Effector CD4-positive, alpha-beta T cell (primary cell): ENCODE data around the gene DOK3.

Experiments used
- DNase-seq: peaks from one replicate; pipeline ENCODE4 v3.0.0-alpha.2; 2020
- total RNA-seq: gene quantifications from one replicate; lab custom pipeline; 2026; lab: John Stamatoyannopoulos, UW

The DOK3 gene, protein sequence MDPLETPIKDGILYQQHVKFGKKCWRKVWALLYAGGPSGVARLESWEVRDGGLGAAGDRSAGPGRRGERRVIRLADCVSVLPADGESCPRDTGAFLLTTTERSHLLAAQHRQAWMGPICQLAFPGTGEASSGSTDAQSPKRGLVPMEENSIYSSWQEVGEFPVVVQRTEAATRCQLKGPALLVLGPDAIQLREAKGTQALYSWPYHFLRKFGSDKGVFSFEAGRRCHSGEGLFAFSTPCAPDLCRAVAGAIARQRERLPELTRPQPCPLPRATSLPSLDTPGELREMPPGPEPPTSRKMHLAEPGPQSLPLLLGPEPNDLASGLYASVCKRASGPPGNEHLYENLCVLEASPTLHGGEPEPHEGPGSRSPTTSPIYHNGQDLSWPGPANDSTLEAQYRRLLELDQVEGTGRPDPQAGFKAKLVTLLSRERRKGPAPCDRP
- 0.56 reads per million for total RNA-seq

DNA sequence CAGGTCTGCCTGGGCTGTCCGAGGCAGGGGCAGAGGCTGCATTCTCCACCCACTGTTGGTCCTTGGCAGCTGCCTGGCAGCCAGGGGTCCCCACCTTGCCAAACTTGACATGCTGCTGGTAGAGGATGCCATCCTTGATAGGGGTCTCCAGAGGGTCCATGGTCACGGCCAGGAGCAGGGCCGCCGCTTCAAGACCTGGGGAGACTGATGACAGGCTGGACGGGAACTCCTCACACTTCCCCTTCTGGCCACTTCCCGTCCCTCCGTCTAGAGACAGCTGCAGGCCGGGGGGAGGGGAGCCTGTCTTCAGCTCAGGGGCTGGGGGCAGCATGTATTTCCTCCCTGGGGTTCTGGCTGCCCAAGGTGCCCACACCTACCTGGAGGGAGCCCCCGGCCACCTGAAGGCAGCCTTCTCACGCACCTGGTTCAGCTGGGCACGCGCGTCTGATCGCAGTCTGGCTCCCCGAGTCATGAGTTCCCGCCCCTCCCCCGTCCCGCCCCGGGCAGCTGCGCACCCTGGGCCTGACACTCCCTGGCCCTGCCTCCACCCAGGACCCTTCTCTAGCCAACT lies at the start of gene DOK3:
Gene DOK3, minus strand, starts transcription at position 446 of the 571 bp plus-strand sequence. Its CDS starts 286 bp downstream, at position 160.
- no peak for DNase-seq

GRCh38 chr5:177557796-177558195 lies 48.2 kb upstream of the DOK3 start:
- DNase-seq: no peak

- no peak for DNase-seq
Measured at GRCh38 chr5:177557041-177557647, 47.5 kb upstream of the DOK3 start.

GRCh38 chr5:177555665-177556064 lies 46.0 kb upstream of the DOK3 start:
- DNase-seq: no peak

DNA sequence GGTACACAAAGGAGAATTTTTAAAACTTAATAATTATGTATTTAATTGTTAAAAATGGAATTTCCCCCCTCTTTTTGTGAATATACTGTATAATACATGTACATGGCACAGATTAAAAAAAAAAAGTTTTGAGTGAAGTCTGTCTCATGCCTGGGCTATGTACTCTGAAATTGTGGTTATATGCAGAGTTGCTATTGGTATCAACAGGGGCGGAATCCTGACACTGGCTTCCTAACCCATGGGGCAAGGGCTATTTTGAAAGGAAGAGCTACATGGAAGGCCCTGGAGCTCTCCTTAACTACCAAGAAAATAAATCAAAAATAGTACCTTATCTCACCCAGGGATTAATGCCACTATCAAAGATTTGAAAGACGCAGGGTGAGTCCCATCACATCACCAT lies 45.6 kb upstream of the DOK3 start:
- no peak for DNase-seq

GRCh38 chr5:177554474-177555111 lies 45.0 kb upstream of the DOK3 start, which contains the start of gene FAM193B:
TSS of gene FAM193B (minus strand) at chr5:177554563. CDS start at chr5:177554458, 105 bp downstream.
- DNase-seq: peak; percentile 92

DNA sequence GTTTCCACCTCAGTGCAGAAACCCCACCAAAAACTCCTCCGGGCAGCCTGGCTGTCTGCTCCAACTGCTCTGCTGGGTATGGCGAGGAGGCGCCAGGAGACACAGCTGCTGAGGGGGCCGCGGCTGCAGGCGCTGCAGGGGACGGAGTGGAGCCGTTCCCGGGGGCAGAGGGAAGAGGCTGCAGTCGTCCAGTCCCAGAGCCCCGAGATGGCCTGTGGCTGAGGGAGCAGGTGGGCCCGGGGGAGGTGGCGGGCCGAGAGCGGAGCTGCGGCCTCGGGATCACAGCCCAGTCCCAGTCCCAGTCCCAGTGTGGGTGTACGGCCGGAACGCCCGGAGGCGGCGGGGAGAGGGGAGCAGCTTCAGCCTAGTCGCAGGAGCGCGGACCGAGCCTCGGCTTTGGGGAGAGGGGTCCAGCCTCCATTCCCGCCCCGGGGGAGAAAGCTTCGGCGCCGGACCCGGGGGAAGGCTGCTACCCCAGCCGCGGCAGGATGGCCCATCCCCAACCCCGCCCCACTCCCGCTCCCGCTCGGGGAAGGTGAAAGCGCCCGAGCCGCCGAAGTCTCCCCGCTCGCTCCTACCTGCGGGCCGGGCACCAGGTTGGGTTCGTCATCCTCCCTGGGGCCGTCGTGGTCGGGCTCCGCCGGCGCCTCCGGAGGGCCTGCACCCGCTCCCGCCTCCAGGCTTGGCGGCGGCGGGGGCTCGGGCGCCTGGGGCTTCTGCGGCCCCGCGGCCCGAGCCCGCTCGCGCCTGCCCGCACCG lies 44.2 kb upstream of the DOK3 start:
- DNase-seq: no peak

DNA sequence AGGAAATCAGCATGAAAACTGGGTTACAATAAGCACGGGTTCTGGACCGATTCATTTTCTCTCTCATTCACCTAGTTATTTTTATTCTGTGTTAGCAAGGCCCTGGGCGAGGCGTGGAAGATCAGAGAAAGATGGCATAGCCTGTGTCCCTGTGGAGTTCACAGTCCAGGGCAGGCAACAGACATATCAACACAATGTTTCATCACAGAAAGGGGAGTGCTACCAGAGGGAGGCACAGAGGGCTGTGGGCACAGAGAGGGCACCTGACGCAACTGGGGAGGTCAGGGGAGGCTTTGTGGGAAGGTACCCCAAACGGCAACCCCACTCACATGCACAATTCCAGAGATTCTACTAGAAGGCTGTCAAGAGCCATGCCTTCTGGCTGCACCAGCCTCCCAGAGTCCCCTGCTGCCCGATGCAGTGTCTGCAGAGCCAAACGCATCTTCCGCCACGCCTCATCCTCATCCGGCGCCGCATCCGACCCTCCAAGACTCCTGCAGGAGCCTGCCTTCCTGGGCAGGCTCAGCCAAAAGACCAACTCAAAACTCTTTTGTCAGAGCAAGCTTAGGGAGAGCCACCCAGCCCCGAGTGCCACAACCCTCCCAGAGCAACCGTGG lies 43.3 kb upstream of the DOK3 start:
- DNase-seq: no peak

DNA sequence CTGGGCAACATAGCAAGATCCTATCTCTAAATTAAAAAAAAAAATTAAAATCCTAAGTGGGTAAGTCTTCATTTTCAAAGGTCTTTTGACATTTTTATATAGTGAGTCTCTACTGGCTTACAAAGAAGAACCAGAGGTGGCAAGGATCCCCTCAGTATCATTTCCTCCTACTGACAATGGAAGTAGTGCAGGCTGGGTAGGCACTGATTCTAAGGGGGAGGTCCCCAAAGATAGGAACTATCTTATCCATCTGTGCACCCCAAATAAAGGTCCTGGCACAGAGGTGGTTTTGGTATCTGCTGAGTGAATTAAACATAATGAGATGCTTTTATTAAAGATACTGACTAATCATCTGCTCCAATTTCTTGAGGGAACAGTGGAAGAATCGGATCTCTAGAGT lies 40.5 kb upstream of the DOK3 start:
- DNase-seq: no peak

- DNase-seq: no peak
Measured at GRCh38 chr5:177548495-177548894, 38.9 kb upstream of the DOK3 start.

- DNase-seq: no peak
Measured at GRCh38 chr5:177547736-177548135, 38.1 kb upstream of the DOK3 start.

DNA sequence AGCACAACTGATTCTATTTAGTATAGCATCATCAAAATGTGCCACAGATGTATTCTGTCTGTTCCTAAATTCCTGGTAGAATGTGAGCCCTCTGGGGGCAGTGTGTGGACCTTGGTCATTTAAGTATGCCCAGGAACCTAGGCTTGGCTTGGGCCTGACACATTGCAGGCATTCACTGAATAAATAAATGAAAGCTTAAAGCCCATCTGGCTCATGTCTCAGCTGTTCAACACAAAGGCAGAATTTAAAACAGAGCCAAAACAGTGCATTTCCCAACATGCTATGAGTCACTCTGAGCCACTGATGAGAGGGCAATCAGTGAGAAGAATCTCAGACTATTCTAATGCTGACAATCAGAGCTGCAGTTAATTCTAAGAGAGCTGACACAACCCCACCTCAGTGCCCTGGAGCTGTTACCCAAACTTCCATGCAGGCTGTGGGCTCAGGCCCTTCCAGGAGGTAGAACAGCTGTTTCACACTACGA lies 36.7 kb upstream of the DOK3 start:
- no peak for DNase-seq

DNA sequence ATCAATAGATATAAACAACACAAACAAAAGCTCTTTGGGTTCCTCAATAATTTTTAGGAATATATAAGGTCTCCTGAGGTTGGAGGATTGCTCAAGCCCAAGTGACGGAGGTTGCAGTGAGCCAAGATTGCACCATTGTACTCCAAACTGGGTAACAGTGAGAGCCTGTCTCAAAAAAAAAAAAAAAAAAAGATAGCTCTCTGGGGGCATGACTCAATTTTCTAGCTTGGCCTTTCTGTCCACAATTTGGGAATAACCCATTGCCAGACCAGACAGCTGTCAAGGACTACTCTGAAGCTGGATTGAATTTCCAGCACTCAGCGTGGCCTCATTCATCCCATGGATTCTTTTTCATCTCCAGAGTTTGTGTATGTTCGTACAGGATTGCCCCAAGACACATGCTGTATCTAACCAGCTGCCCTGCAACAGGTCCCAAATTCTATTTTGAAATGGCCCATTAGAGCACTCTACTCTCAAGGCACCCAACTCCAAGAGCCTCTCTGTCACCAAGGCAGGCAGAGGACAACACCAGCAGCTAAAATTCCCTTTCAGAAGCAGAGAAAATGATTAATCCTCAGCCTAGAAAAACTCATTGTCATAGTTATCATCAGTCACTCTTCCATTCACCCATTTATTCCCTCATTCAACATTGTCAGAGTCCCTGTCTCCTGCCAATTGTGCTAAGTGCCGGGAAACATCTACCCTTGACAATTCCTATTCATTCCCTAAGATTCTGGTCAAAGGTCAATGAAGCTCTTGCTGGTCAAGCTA lies 36.0 kb upstream of the DOK3 start:
- DNase-seq: no peak

DNA sequence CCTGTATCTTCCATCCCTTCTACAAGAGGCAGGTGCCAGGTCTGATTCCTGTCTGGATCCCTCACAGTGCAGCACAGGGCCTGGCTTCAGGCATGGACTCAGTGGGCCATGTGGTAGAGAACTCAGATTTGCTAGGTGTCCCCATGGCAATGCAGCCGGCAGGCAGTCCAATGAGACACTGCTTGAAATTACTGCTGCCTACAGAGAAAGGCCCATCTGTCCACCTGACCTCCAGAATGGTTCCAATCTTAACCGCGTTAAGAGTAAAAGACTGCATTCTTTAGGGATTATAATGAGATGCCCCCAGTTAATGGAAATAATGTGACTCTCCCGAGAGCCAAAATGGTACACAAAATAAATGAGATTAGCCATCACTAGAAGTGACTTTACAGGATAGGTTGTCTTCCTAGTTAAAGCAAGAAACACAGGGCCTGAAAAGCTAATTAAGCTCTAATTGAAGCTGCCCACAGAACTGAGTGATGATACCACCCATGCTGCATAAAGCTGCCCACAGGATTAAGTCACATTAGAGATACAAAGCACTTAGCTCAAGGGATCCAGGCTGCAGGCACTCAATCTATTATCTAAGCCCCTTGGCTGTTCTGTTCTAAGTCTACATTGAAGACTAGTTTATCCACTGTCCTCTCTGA lies 33.3 kb upstream of the DOK3 start:
- no peak for DNase-seq

GRCh38 chr5:177540438-177540837 lies 30.8 kb upstream of the DOK3 start:
- no peak for DNase-seq

GRCh38 chr5:177539411-177539810 lies 29.8 kb upstream of the DOK3 start:
- no peak for DNase-seq

DNA sequence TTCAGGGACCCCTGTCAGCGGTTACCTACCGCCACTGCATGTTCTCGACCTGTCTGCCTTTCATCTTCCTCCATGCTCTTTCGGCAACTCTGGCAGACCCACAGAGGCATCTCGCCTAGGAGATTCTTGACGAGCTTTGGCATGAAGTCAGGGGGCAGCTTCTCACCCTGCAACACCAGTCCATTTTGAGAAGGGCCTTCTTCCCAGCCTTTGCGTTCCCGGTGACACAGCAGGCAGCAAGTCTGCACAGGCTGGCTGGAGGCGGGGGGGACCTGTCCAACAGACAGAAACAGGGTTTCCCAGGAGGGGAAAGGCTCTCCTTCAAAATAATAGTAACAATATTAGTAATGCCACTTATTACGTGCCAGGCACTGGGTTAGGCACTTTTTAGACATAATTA lies 29.2 kb upstream of the DOK3 start:
- DNase-seq: no peak

DNA sequence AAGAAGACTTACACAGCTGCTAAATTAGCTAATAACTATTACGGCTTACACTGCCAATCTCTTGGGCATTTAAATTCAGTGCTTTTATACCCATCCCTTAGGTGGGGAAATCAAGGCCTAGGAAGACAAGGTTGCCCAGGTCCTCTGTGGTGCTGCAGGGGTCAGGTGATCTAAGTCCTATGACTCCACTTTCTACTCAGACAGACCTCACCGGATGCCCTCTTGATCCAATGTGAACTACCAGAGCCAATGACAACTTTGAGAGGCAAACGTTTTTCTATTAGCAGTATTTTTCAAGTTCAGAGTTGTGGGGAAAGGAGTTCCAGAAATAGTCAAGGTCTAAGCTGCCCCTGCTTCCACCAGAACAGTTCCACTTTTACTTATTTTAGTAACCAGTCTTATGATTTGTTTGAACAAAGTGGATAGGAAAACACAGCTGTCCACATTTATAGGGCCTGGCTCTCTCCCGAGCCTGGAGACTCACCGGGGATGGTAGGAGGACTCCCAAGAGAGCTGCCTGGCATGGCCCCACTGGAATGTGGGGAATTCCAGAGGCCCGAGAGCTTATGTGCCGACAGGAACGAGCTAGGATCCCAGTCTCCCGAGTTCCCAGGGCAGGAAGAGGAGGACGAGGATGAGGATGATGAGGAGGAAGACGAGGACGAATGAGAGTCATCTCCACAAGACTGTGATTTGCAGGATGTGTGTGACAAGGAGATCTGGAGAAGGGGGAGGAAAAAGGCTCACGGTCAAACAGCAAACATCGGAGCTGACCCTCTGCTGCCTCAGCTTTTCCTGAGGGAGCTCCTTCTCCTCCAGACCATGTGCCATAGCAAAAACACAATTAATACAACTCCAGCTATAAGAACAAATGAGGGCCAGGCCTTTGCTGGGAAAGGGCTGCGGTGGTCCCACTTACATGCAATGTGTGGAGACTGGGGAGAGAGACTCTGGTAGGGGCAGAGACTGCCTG lies 28.0 kb upstream of the DOK3 start:
- DNase-seq: no peak

- no peak for DNase-seq
Measured at GRCh38 chr5:177536386-177536785, 26.8 kb upstream of the DOK3 start.
